Left kidney (tissue), 2 donors: ENCODE results near the gene ZFPM1. TPM values are rescaled to one million over a fixed set of nuclear protein-coding genes. Genes with fewer than 3 reads are reported as not detected.
A peak's percentile ranks its signal among the peaks of the same experiment; 100 is the strongest.

Source experiments
- DNase-seq: peaks from one replicate; pipeline ENCODE4 v3.0.0-alpha.2; 2013
- polyA plus RNA-seq: library from polyadenylated mRNA; unstranded; fragments of 120-200 nt; gene quantifications from one replicate; pipeline ENCODE4 v1.2.1, GENCODE V29; 2013; ENCODE audit not compliant: insufficient read length

The ZFPM1 gene
- polyA plus RNA-seq, 1 donor, result 3.6 TPM

DNA sequence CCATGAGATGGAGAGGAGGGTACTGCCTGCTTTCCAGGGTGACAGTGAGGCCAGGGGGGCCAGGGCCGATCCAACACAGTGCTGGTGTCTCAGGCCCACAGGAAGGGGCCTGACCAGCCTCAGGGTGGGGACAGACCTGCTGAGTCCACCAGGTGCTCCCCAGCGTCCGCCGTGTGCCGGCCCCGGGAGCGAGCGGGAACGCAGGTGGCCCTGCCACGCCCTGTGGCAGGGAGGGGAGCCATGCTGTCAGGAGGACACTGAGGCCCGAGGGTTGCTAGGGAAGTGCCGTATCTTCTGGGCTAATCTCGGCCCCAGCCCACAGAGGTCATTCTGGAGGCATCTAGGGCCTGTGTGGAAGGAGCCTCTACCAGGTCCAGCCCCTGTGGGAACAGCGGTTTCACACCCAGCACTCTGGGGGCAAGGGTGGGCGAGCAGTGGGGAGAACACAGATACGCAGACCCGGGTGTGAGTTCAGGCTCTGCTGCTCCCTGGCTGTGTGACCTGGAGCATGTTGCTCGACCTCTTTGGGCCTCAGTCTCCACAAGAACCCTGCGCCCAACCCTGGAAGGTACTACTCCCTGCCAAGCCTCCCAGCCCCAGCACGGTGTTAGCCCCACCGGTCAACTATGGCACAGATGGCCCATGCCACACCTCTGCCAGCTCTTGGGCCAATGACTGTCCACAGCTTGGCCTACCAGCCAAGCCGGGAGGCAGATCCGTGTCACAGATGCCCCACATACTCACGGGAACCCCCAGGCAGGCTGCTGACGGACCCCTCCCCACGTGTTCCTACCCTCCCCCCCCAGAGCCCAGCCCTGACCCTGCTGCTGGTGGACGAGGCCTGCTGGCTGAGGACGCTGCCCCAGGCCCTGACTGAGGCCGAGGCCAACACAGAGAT, 73.2 kb downstream of the ZFPM1 start:
- no peak for DNase-seq

GRCh38 chr16:88526906-88527185, 73.8 kb downstream of the ZFPM1 start:
- no peak for DNase-seq

DNA sequence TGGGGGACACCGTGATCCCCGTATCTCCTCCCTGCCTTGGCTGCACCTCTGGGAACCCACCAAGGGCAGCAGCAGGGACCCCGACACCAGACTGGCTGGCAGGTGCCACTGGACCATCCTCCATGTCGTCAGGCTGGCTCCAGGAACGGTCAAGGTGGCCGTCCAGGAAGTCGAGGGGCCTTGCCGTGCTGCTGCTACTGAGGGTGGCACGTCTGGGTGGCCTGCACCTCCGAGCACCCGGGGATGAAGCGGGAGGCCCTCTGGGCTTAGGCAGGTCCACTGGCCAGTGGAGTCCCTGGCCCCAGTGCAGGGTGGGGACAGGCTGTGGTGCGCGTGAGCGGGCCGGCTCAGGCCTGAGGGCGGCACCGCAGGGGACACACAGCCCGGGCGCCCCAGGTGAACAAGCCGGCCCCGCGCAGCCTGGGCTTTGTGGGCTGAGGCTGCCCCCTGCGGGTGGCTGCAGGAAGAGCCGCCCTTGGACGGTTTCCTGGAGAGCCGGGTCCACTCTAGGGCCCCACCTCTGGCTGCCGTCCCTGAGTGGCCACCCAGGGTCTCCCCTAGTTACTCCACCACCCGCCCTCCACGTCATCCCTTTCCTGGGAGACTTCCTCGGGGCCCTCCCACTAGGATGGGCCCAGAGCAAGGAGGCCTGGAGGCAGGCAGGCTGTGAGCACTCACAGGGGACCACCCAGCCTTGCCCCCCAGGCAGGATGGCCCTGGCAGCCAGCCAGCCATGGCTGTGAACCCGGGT, 74.3 kb downstream of the ZFPM1 start:
- DNase-seq, result no peak

- DNase-seq, result no peak
Measured at GRCh38 chr16:88527937-88528743, 75.1 kb downstream of the ZFPM1 start.

DNA sequence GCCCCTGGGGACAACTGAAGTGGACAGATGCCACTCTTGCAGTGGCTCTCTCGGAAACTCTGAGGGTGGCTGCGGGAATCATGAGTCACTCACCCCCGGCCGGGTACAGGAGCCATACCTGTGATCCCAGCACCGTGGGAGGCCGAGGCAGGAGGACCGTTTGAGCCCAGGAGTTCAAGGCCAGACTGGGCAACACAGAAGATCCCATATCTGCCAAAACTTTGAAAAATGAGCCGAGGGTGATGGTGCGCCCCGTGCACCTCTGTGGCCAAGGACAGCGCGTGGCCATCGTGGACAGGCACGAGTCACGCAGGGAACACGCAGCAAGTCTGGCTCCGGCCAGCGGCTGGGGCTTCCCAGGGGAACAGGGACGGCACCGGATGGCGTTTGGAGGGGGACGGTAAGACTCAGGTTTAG, 75.8 kb downstream of the ZFPM1 start:
- no peak for DNase-seq

DNA sequence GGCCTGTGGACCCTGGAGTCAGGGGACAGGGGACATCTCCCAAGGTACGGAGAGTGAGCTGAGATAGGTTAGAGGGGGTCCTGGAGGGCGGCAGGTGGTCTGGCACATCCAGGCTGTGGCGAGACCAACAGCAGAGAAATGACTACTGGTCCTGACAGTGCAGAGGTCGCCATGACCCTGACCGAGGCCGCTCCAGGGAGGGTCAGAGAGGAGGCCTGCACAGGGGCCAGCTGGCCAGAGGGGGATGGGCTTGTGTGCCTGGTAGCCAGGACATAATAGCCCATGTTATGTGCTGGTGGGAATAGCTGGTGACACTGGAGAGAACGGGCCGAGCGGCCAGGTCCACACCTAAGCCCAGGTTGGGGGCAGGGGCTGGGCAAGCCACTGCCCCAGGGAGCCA, 76.5 kb downstream of the ZFPM1 start:
- DNase-seq, result no peak

DNA sequence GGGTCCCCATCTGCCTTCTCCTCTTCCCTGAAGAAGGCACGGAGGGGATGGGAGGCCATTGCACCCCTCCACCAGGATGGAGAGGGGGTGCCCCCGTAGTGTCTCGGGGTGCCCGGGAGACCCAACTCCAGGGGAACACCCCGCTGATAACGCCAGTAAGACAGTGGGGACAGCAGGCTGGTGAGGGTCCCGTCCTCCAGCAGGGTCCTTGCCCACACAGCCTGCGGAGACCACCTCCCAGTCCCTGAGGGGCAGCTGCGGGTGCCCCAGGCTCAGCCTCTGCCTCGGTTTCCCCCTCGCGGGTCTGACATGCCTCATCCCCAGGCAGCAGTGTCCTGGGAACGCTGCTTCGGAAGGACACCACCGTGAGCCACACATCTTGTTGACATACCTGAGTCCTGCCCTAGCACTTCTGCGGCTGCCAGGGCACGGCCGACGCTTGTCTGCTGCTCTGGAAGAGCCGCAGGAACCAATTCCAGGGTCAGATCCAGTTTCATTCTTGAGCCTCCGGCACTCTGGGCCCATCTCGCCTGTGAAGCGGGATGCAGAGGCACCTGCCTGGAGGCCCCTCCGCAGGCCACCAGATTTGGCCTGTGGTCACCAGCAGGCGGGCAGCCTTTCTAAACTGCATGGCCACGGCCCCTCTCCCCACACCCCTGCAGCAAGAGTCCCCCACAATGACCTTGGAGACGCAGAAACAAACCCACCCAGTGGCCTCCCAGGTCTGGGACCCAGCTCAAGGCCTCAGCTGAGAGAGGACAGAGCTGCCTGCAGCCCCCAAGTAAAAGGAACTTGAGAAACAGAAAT, 77.2 kb downstream of the ZFPM1 start:
- DNase-seq, result no peak

- DNase-seq, result no peak
Measured at GRCh38 chr16:88530858-88531203, 77.8 kb downstream of the ZFPM1 start.

- DNase-seq, result no peak
Measured at GRCh38 chr16:88531346-88531745, 78.3 kb downstream of the ZFPM1 start.

GRCh38 chr16:88531931-88532433, 78.9 kb downstream of the ZFPM1 start:
- DNase-seq, result no peak

GRCh38 chr16:88532434-88533241, 79.6 kb downstream of the ZFPM1 start:
- DNase-seq, result no peak

- DNase-seq, result no peak
Measured at GRCh38 chr16:88533381-88533917, 80.4 kb downstream of the ZFPM1 start.

- peak; percentile 65 for DNase-seq
Measured at GRCh38 chr16:88533932-88534637, 81.0 kb downstream of the ZFPM1 start.

- no peak for DNase-seq
Measured at GRCh38 chr16:88534638-88535190, 81.6 kb downstream of the ZFPM1 start.

DNA sequence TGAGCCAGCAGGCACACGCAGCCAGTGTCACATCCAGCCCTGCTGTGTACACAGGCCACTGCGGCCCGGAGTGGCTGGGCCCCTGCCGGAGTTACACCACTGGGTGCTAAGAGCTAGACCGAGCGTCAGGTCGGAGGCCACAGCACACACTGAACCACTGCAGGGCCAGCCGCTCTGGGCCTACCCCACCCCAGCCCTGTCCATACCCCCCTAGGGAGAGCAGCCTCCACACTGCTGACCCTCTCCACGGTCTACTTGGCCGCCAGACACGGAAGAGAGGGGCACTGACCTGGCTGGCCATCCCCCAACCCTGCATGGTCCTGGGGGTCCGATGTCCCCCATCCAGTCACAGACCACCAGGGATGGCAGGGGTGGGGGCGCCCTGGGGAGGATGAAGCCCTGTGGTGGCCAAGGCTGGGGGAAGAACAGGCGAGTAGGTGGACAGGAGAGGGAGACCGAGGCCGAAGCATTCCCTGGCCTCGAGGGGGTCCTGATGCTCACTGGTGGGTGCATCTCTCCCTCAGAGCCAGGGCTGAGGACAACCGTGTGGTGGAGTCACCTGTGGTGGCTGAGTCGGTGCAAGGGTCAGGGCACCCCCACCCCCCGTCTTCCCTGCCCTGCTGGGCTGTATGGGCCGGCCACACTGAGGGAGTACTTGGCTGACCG, 82.2 kb downstream of the ZFPM1 start:
- DNase-seq, result no peak

DNA sequence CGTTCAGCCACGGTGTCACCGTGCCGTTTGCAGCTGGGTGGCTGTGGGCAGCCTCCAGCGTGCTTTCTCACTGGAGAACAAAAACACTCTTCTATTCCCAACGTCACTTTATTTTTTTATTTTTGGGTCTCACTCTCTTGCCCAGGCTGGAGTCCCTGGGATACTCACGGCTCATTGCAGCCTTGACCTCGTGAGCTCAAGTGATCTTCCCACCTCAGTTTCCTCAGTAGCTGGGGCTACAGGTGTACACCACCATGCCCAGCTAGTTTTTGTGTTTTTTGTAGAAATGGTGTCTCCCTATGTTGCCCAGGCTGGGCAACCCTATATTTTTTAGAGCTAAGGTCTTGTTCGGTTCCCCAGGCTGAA, 82.8 kb downstream of the ZFPM1 start:
- DNase-seq, result no peak

GRCh38 chr16:88536510-88536909, 83.4 kb downstream of the ZFPM1 start:
- DNase-seq, result no peak

DNA sequence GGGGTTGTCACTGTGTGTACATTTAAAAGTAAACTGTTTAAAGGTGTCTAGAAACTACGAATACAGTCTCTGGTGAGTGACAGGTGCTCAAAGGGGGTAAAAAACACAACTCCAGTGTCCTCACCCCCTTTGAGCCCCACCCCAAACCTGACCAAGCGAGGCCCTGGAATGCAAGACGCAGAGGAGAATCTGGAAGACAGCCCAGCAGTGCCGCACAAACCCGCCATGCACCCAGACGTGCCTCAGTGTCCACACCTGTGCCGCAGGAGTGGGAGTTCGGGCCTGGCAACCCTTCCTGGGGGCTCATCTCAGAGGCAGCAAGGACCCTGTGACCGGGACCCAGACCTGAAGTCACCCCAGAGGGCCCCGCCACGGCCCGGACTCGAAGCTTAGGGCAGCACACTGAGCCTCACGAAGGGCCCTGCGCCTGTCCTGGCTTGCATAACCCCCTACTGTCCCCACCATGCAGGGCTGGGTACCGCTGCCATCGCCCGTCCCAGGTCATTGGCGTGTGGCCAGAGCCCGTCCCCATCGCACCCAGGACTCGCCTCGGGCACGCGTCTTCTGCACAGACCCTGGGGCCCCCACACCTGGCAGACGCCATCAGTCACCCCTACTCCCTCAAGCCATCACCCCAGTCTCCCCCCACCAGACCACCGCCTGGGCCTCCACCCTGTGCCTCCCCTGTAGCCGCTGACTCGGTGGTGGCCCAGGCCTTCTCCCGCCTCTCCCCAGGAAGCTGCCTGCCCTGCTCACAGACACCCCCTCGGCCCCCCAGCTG, 84.1 kb downstream of the ZFPM1 start:
- DNase-seq, result no peak
